NCI-H446 (cell line): ENCODE results near the gene LYPLAL1.
"Not testable (repeated sequence)": the region's sequence is repeated elsewhere in the genome, so short reads cannot be mapped to it uniquely, and the experiment has no call there.

Experiments
- DNase-seq, 2 experiments: peaks; one replicate each; lab custom pipeline; 2025; lab: John Stamatoyannopoulos, UW

Gene LYPLAL1

GRCh38 chr1:219163401-219163954 is 10.2 kb upstream of the LYPLAL1 start:
- no peak for DNase-seq

GRCh38 chr1:219171192-219171935 is 2.3 kb upstream of the LYPLAL1 start:
- DNase-seq: no peak

GRCh38 chr1:219172821-219173220 is 857 bp upstream of the LYPLAL1 start:
- no peak for DNase-seq

- DNase-seq: no peak
Observed at GRCh38 chr1:219173434-219173757, 282 bp upstream of the LYPLAL1 start.

- peak; percentile 44 to 56 for DNase-seq
Observed at GRCh38 chr1:219174460-219175211, 958 bp downstream of the LYPLAL1 start.

GRCh38 chr1:219175212-219175564 is 1.5 kb downstream of the LYPLAL1 start:
- no peak for DNase-seq

GRCh38 chr1:219176168-219176567 is 2.5 kb downstream of the LYPLAL1 start:
- no peak for DNase-seq

- no peak for DNase-seq
Observed at GRCh38 chr1:219177363-219177762, 3.7 kb downstream of the LYPLAL1 start.

- DNase-seq: no peak
Observed at GRCh38 chr1:219177940-219178339, 4.3 kb downstream of the LYPLAL1 start.

GRCh38 chr1:219179293-219179692 is 5.6 kb downstream of the LYPLAL1 start:
- no peak for DNase-seq

GRCh38 chr1:219184337-219184736 is 10.7 kb downstream of the LYPLAL1 start:
- DNase-seq: no peak

GRCh38 chr1:219185486-219186117 is 11.9 kb downstream of the LYPLAL1 start:
- no peak for DNase-seq

- no peak for DNase-seq
Observed at GRCh38 chr1:219188331-219188803, 14.7 kb downstream of the LYPLAL1 start.

- peak; percentile 9 to 13 for DNase-seq
Observed at GRCh38 chr1:219189021-219189824, 15.5 kb downstream of the LYPLAL1 start.

- DNase-seq: no peak
Observed at GRCh38 chr1:219189952-219190351, 16.3 kb downstream of the LYPLAL1 start.

GRCh38 chr1:219190605-219191004 is 16.9 kb downstream of the LYPLAL1 start:
- DNase-seq: no peak

- not testable (repeated sequence) for DNase-seq
Observed at GRCh38 chr1:219195833-219196232, 22.2 kb downstream of the LYPLAL1 start.

- DNase-seq: no peak
Observed at GRCh38 chr1:219201656-219202055, 28.0 kb downstream of the LYPLAL1 start.

- DNase-seq: no peak
Observed at GRCh38 chr1:219202567-219202966, 28.9 kb downstream of the LYPLAL1 start.

- no peak for DNase-seq
Observed at GRCh38 chr1:219206350-219206749, 32.7 kb downstream of the LYPLAL1 start.

- no peak for DNase-seq
Observed at GRCh38 chr1:219209578-219209977, 35.9 kb downstream of the LYPLAL1 start.

- DNase-seq: no peak
Observed at GRCh38 chr1:219210067-219210466, 36.4 kb downstream of the LYPLAL1 start.
